ENCODE results near the gene ZNF331.

The ZNF331 gene

GRCh38 chr19:53577968-53578367, 40.0 kb downstream of the ZNF331 start:
- no peak for DNase-seq

GRCh38 chr19:53579518-53579917, 41.6 kb downstream of the ZNF331 start:
- no peak for DNase-seq

GRCh38 chr19:53580871-53581835, 43.2 kb downstream of the ZNF331 start:
- DNase-seq, result no peak

GRCh38 chr19:53581871-53582279, 43.9 kb downstream of the ZNF331 start:
- no peak for DNase-seq

- no peak for DNase-seq
These were observed 45.2 kb downstream of the ZNF331 start for GRCh38 chr19:53583181-53583580.

- DNase-seq, result no peak
These were observed 48.3 kb downstream of the ZNF331 start for GRCh38 chr19:53586277-53586691.

GRCh38 chr19:53594811-53595509, 57.0 kb downstream of the ZNF331 start:
- no peak for DNase-seq

- DNase-seq, result no peak
These were observed 57.5 kb downstream of the ZNF331 start for GRCh38 chr19:53595510-53595867.

GRCh38 chr19:53596056-53596455, 58.1 kb downstream of the ZNF331 start:
- DNase-seq, result no peak

- no peak for DNase-seq
These were observed 59.1 kb downstream of the ZNF331 start for GRCh38 chr19:53597023-53597422.

- DNase-seq, result no peak
These were observed 60.4 kb downstream of the ZNF331 start for GRCh38 chr19:53598361-53598760.

GRCh38 chr19:53600217-53600616, 62.3 kb downstream of the ZNF331 start:
- no peak for DNase-seq

- DNase-seq, result no peak
These were observed 68.1 kb downstream of the ZNF331 start for GRCh38 chr19:53606031-53606430.

- DNase-seq, result no peak
These were observed 70.4 kb downstream of the ZNF331 start for GRCh38 chr19:53608381-53608780.

- no peak for DNase-seq
These were observed 75.0 kb downstream of the ZNF331 start for GRCh38 chr19:53612762-53613526.

GRCh38 chr19:53621885-53622740, 84.2 kb downstream of the ZNF331 start:
- no peak for DNase-seq

- no peak for DNase-seq
These were observed 87.0 kb downstream of the ZNF331 start for GRCh38 chr19:53624771-53625545.

GRCh38 chr19:53626486-53626885, 88.5 kb downstream of the ZNF331 start:
- no peak for DNase-seq

- DNase-seq, result no peak
These were observed 89.0 kb downstream of the ZNF331 start for GRCh38 chr19:53626976-53627375.
